ENCODE results near the gene FGR.

Gene FGR

GRCh38 chr1:27601771-27602461 lies 33.1 kb downstream of the FGR start:
- no peak for DNase-seq (ENCODE audit: low spot score)

- DNase-seq (ENCODE audit: low spot score) = no peak
Measured at GRCh38 chr1:27601321-27601770, 33.6 kb downstream of the FGR start.

GRCh38 chr1:27600498-27601175 lies 34.3 kb downstream of the FGR start:
- peak; percentile 82 for DNase-seq (ENCODE audit: low spot score)

- no peak for DNase-seq (ENCODE audit: low spot score)
Measured at GRCh38 chr1:27599605-27600497, 35.1 kb downstream of the FGR start.

- DNase-seq (ENCODE audit: low spot score) = no peak
Measured at GRCh38 chr1:27598902-27599528, 36.0 kb downstream of the FGR start.

GRCh38 chr1:27598295-27598687 lies 36.7 kb downstream of the FGR start:
- DNase-seq (ENCODE audit: low spot score) = peak; percentile 76

- DNase-seq (ENCODE audit: low spot score) = no peak
Measured at GRCh38 chr1:27597516-27598294, 37.3 kb downstream of the FGR start.

GRCh38 chr1:27596986-27597385 lies 38.0 kb downstream of the FGR start:
- DNase-seq (ENCODE audit: low spot score) = no peak

GRCh38 chr1:27596261-27596660 lies 38.7 kb downstream of the FGR start:
- DNase-seq (ENCODE audit: low spot score) = no peak

- DNase-seq (ENCODE audit: low spot score) = no peak
Measured at GRCh38 chr1:27595597-27595996, 39.4 kb downstream of the FGR start.

- no peak for DNase-seq (ENCODE audit: low spot score)
Measured at GRCh38 chr1:27594564-27595510, 40.1 kb downstream of the FGR start.

GRCh38 chr1:27593678-27594563 lies 41.1 kb downstream of the FGR start:
- DNase-seq (ENCODE audit: low spot score) = no peak

- DNase-seq (ENCODE audit: low spot score) = no peak
Measured at GRCh38 chr1:27592931-27593677, 41.9 kb downstream of the FGR start.

GRCh38 chr1:27592232-27592930 lies 42.6 kb downstream of the FGR start:
- no peak for DNase-seq (ENCODE audit: low spot score)

GRCh38 chr1:27591622-27592021 lies 43.4 kb downstream of the FGR start:
- no peak for DNase-seq (ENCODE audit: low spot score)

GRCh38 chr1:27590917-27591508 lies 44.0 kb downstream of the FGR start:
- DNase-seq (ENCODE audit: low spot score) = no peak

- DNase-seq (ENCODE audit: low spot score) = no peak
Measured at GRCh38 chr1:27589841-27590426, 45.1 kb downstream of the FGR start.
